ENCODE results near the gene SLC35F5.
"Not testable (repeated sequence)": the region's sequence is repeated elsewhere in the genome, so short reads cannot be mapped to it uniquely, and the experiment has no call there.

DNA sequence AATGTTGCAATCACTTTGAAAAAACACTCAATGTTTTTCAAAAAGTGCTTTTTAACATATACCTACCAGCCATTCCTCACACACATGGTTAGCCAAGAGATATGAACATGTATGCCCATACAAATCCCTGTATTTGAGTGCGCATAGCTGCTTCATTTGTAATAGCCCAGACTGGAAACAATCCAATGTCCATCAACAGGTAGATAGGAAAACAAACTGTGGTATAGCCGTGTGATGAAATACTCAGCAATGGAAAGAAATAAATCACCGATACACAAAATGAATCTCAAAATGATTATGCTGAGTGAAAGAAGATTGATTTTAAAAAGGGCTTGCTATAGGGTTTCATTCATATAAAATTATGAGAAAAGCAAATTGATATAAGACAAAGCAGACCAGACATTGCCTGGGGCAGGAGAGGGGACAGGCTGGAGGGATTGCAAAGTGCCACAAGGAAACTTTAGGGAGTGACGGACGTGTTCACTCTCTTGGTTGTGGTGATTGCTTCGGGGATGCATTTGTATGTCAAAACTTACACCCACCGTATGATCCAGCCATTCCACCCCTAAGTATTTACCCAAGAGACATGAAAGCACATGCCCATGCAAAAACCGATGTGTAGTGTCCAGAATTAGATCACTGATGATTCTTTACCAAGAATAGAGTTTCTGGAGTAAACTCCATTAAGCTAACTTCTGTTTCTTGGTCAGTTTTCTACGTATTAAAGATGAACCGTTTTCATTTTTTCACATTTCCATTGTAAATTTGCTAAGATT, 93.0 kb downstream of the SLC35F5 start:
- TF ChIP-seq, protein P1, sequence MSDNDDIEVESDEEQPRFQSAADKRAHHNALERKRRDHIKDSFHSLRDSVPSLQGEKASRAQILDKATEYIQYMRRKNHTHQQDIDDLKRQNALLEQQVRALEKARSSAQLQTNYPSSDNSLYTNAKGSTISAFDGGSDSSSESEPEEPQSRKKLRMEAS (IDR thresholded peaks at IDR 0.05) = not testable (repeated sequence)
- TF ChIP-seq, protein P2, sequence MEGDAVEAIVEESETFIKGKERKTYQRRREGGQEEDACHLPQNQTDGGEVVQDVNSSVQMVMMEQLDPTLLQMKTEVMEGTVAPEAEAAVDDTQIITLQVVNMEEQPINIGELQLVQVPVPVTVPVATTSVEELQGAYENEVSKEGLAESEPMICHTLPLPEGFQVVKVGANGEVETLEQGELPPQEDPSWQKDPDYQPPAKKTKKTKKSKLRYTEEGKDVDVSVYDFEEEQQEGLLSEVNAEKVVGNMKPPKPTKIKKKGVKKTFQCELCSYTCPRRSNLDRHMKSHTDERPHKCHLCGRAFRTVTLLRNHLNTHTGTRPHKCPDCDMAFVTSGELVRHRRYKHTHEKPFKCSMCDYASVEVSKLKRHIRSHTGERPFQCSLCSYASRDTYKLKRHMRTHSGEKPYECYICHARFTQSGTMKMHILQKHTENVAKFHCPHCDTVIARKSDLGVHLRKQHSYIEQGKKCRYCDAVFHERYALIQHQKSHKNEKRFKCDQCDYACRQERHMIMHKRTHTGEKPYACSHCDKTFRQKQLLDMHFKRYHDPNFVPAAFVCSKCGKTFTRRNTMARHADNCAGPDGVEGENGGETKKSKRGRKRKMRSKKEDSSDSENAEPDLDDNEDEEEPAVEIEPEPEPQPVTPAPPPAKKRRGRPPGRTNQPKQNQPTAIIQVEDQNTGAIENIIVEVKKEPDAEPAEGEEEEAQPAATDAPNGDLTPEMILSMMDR (IDR thresholded peaks at IDR 0.05; ENCODE audit: low read depth, low read length, missing input control) = not testable (repeated sequence)
- not testable (repeated sequence) for TF ChIP-seq JUND (IDR thresholded peaks at IDR 0.05); EGR1 (IDR thresholded peaks at IDR 0.05; ENCODE audit: low read depth in 2 of 2); SP1 (IDR thresholded peaks at IDR 0.05); HNF4G (IDR thresholded peaks at IDR 0.05); FOXA1 (IDR thresholded peaks at IDR 0.05); RXRA (IDR thresholded peaks at IDR 0.05); TAF1 (conservative IDR thresholded peaks at IDR 0.05); RAD21 (IDR thresholded peaks at IDR 0.05)
- TF ChIP-seq, protein P3, sequence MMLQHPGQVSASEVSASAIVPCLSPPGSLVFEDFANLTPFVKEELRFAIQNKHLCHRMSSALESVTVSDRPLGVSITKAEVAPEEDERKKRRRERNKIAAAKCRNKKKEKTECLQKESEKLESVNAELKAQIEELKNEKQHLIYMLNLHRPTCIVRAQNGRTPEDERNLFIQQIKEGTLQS (IDR thresholded peaks at IDR 0.05) = not testable (repeated sequence)
- TF ChIP-seq, protein P4, sequence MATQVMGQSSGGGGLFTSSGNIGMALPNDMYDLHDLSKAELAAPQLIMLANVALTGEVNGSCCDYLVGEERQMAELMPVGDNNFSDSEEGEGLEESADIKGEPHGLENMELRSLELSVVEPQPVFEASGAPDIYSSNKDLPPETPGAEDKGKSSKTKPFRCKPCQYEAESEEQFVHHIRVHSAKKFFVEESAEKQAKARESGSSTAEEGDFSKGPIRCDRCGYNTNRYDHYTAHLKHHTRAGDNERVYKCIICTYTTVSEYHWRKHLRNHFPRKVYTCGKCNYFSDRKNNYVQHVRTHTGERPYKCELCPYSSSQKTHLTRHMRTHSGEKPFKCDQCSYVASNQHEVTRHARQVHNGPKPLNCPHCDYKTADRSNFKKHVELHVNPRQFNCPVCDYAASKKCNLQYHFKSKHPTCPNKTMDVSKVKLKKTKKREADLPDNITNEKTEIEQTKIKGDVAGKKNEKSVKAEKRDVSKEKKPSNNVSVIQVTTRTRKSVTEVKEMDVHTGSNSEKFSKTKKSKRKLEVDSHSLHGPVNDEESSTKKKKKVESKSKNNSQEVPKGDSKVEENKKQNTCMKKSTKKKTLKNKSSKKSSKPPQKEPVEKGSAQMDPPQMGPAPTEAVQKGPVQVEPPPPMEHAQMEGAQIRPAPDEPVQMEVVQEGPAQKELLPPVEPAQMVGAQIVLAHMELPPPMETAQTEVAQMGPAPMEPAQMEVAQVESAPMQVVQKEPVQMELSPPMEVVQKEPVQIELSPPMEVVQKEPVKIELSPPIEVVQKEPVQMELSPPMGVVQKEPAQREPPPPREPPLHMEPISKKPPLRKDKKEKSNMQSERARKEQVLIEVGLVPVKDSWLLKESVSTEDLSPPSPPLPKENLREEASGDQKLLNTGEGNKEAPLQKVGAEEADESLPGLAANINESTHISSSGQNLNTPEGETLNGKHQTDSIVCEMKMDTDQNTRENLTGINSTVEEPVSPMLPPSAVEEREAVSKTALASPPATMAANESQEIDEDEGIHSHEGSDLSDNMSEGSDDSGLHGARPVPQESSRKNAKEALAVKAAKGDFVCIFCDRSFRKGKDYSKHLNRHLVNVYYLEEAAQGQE (IDR thresholded peaks at IDR 0.05) = not testable (repeated sequence)

All from liver (tissue), 3 donors.